GM10266 (cell line): ENCODE results near the gene IQGAP2.

ENCODE experiments used
- DNase-seq: peaks from one replicate; pipeline ENCODE4 v3.0.0; 2012; ENCODE audit errors: extremely low spot score
- TF ChIP-seq, protein P1 (sequence below): IDR thresholded peaks from 2 replicates; pipeline ENCODE4 v1.5.1; 2012; ENCODE audit warnings: mild to moderate bottlenecking, low read depth; ENCODE audit not compliant: control insufficient read depth, insufficient read depth; ENCODE audit errors: missing control alignments

Gene IQGAP2

GRCh38 chr5:76477061-76477460, 74.0 kb downstream of the IQGAP2 start:
- TF ChIP-seq, protein P1, sequence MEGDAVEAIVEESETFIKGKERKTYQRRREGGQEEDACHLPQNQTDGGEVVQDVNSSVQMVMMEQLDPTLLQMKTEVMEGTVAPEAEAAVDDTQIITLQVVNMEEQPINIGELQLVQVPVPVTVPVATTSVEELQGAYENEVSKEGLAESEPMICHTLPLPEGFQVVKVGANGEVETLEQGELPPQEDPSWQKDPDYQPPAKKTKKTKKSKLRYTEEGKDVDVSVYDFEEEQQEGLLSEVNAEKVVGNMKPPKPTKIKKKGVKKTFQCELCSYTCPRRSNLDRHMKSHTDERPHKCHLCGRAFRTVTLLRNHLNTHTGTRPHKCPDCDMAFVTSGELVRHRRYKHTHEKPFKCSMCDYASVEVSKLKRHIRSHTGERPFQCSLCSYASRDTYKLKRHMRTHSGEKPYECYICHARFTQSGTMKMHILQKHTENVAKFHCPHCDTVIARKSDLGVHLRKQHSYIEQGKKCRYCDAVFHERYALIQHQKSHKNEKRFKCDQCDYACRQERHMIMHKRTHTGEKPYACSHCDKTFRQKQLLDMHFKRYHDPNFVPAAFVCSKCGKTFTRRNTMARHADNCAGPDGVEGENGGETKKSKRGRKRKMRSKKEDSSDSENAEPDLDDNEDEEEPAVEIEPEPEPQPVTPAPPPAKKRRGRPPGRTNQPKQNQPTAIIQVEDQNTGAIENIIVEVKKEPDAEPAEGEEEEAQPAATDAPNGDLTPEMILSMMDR: no peak
- DNase-seq: no peak

DNA sequence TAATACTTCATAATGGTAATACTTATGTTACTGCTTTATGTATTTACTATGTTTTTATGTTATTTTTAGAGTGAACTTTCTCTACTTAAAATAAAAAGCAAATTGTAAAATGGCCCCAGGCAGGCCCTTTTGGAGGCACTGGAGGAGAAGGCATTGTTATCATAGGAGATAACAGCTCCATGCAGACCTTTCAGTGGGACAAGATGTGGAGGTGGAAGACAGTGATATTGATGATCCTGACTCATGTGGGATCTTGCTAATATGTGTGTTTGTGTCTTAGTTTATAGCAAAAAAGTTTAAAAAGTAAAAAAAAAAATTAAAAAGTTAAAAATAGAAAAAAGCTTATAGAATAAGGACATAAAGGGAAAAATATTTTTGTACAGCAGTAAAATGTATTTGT, 74.5 kb downstream of the IQGAP2 start:
- TF ChIP-seq, protein P1: no peak
- DNase-seq: no peak

DNA sequence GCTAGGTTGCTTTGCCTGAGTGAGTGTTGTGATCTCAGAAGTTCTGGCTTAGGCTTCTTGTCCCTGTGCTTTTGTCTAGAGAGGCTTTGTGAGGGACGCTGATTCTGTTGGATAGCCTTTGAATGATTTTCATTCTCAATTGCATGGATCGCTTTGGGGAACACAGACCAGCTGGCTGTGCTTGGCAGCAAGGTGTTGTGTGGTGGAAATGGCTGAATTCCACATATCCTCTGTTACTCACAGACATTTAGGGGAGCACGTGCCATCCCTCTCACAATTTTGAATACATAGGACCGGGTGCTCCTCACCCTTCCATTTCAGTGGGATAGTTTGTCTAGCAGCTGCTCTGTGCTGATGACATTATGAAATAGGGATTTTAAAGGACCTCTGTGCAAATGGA, 76.2 kb downstream of the IQGAP2 start:
- DNase-seq: no peak
- TF ChIP-seq, protein P1: no peak

DNA sequence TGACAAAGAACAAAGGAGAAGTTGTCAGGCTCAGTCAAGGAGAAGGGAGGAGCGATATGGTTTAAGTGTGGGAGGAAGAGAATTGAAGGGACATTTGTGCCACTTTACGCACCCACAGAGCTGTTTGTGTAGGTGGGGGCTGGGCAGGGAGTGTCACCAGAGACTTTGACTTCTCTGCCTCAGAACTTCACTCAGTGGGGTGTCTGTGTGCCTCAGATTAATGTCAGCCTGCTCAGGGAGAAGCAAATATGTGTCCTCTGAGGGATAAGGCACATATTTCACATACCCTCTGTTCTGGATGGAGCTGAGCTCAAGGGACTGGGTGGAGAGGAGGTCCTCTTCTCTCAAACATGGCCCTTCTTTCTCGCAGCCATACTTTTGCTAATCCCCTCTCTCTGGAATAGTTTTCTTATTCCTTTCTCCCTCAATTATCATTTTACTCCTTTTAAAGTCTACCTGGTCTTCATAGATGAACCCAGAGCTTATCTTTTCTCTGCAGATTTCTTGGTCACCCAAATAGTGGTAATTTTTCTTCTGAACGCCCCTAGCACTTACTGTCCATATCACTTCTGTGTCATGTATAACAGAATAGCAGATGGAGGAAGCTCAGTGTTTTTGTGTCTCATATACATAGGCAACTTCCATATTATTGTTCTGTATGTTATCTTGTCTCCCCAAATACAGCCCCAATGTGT, 77.0 kb downstream of the IQGAP2 start:
- TF ChIP-seq, protein P1: no peak
- DNase-seq: no peak

DNA sequence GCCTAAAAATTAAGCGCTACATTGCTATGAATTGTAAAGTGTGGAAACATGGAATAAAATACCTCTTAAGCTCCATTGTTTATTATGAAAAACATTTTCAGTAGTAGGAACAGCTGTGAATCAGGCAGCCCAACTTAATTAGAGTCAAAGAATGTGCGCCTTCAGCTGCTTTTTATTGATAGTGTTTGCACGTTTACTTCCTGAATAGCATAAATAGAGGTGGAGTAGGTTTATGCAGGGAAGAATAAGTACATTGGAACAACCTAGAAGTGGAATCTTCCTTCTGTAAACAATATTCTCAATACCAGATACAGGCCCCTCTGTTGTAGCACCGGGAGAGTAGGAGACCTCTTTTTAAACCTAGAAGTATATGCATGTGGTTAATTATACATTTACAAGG, 79.9 kb downstream of the IQGAP2 start:
- TF ChIP-seq, protein P1: no peak

GRCh38 chr5:76483433-76483832, 80.3 kb downstream of the IQGAP2 start:
- TF ChIP-seq, protein P1: no peak
- DNase-seq: no peak

More for the DNA sequence above, 79.9 kb downstream of the IQGAP2 start:
- DNase-seq: no peak

DNA sequence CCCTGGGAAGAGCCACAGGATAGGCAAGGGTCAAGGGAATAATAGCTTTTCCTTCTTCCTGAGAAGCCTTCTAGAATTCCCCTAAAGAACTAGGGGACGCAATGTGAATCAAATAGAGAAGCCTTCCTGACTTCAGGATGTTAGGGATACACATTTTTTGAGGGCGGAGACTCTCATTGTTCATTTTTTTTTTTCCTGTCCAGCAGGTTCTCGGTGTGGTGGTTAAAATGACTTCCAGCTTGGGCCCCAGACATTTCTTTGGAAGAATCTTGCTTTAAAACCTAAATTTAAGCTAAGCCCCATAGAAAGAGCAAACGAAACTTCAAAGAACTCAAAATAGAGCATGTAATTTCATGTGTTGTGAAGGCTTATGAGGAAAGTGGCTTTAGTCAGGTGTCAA, 80.8 kb downstream of the IQGAP2 start:
- TF ChIP-seq, protein P1: no peak
- no peak for DNase-seq
